Measurements from ENCODE around the gene DDX24. TPM values are rescaled to one million over a fixed set of nuclear protein-coding genes. Genes with fewer than 3 reads are reported as not detected.

The DDX24 gene, protein sequence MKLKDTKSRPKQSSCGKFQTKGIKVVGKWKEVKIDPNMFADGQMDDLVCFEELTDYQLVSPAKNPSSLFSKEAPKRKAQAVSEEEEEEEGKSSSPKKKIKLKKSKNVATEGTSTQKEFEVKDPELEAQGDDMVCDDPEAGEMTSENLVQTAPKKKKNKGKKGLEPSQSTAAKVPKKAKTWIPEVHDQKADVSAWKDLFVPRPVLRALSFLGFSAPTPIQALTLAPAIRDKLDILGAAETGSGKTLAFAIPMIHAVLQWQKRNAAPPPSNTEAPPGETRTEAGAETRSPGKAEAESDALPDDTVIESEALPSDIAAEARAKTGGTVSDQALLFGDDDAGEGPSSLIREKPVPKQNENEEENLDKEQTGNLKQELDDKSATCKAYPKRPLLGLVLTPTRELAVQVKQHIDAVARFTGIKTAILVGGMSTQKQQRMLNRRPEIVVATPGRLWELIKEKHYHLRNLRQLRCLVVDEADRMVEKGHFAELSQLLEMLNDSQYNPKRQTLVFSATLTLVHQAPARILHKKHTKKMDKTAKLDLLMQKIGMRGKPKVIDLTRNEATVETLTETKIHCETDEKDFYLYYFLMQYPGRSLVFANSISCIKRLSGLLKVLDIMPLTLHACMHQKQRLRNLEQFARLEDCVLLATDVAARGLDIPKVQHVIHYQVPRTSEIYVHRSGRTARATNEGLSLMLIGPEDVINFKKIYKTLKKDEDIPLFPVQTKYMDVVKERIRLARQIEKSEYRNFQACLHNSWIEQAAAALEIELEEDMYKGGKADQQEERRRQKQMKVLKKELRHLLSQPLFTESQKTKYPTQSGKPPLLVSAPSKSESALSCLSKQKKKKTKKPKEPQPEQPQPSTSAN
- 169 to 176 TPM (median 173 TPM) in 5 replicates for total RNA-seq (2022; extraction: Qiagen RNA extraction)

GRCh38 chr14:94080621-94081385 is at the start of gene DDX24, which contains the start of gene IFI27L1:
Gene DDX24, minus strand, starts transcription at chr14:94081202. Its CDS starts 1,460 bp downstream, at chr14:94079742.
Gene IFI27L1, plus strand, starts transcription at chr14:94081310. Its CDS starts 15,628 bp downstream, at chr14:94096938.

DNA sequence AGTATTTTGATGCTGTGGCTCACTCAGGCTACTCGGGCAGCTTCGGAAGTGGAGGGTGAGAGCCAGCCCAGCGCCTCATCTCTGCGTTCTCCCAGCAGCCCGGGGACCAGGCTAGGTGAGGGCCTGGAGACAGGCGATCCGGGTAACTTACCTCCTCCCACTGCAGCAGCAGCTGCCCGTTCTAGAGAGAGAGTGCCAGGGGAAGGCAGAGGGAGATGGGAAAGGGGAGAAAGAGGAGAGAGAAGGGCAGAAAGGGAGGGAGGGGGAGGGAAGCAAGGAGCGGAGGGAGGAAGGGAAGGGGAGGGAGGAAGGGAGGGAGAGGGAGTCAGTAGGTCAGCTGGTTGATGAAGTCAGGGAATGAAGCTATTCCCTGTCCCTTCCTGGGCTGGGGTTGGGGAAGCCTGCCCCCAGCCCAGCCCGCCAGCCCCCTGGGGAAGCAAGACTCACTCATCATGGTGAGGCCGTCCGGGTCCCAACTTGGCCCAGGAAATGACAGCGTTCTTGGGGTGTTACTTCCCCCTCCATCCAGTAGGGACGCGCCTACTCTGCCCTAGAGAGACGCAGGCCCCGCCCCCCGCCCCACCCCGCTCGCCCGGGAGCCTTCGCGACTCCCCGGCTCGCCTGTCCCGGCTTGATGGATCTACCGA is 48.2 kb upstream of the DDX24 start, which contains the start of gene IFI27L2:
TSS of gene IFI27L2 (minus strand) at position 494 of the 647 bp plus-strand sequence. CDS start at position 454, 40 bp downstream.

DNA sequence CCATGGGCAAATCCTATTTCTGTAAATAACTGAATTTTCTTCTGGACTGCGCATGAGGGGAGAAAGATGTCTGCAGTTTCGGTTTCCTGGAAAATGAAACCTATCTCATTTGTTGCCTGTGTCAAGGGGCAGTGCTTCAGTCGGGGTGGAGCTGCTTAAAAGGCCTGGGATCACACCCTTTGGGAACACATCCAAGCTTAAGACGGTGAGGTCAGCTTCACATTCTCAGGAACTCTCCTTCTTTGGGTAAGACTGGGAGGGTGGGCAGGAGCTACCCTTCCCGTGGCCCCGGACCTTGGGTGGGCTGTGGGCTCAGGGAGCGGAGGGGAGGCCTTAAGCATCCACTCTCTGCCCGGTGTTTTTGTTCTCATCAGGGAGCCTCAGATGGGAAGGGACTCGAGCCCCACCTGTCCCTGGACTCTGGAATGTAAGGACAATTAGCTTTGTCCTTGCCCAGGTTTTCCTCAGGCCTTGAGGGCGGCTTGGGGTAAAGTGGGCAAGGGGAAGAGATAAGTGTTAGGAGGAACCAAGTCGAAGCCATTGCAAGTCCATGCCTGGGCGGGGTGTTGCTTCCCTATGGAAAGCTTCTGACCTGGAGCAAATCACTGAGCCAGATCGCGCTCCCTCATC is 29.7 kb upstream of the DDX24 start, which contains the start of gene IFI27:
TSS of gene IFI27 (plus strand) at position 185 of the 630 bp plus-strand sequence.

DNA sequence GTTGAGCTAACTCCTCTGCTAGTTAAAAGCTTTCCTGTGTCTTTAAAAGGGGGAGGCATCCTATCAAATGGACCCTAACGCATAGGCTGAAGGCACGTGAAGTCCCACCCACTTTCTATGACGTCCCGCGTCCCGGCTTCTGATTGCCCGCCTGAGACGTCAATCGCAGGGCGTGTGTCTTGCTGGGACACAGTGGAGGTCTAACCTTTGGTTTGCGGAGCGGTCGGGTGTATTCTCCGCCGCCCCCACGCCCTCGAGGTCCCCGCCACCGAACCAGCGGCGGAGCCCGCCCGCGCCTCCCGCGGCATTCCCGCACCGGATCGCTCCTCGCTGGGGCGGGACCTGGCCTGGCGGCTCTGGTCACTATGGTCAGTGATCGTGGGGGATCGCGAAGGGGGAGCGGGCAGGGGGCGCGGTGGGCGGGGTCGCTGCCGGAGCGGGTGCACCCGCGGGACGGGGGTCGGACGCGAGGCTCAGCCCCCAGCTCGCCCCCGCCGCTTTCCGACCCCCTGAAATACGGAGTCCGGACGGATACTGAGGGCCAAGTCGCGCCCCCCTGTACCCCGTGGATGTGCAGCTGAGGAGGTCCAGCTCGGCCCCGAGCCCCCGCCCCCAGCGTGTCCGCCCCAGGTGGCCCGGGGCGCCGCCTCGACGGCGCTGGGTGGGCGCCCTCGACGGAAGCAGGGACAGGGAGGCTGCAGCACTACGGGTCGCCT is 54.7 kb downstream of the DDX24 start, which contains the start of gene OTUB2:
TSS of gene OTUB2 (plus strand) at position 168 of the 716 bp plus-strand sequence. CDS start at position 366, 198 bp downstream.

Other genes with a start within 250 kb of the DDX24 start
- not detected in 5 replicates for gene FAM181A, start 153.9 kb downstream of the DDX24 start, total RNA-seq (2022; extraction: Qiagen RNA extraction)
- 0.28 to 0.91 TPM (median 0.59 TPM) in 5 replicates for gene ASB2, start 104.6 kb downstream of the DDX24 start, total RNA-seq (2022; extraction: Qiagen RNA extraction)
- gene CCDC197, start 83.9 kb downstream of the DDX24 start, total RNA-seq (2022; extraction: Qiagen RNA extraction): not detected in 5 replicates
- gene OTUB2, start 54.9 kb downstream of the DDX24 start, total RNA-seq (2022; extraction: Qiagen RNA extraction): 2.7 to 3.9 TPM (median 3.0 TPM) in 5 replicates
- gene IFI27L1, start 108 bp upstream of the DDX24 start, total RNA-seq (2022; extraction: Qiagen RNA extraction): 18.8 to 21.4 TPM (median 19.4 TPM) in 5 replicates
- 0.40 to 1.6 TPM (median 1.3 TPM) in 5 replicates for gene IFI27, start 29.5 kb upstream of the DDX24 start, total RNA-seq (2022; extraction: Qiagen RNA extraction)
- gene IFI27L2, start 48.4 kb upstream of the DDX24 start, total RNA-seq (2022; extraction: Qiagen RNA extraction): 48.8 to 58.4 TPM (median 51.5 TPM) in 5 replicates
- 0.29 to 0.59 TPM (median 0.30 TPM) in 5 replicates for gene PPP4R4, start 93.1 kb upstream of the DDX24 start, total RNA-seq (2022; extraction: Qiagen RNA extraction)
- gene SERPINA10, start 212.1 kb upstream of the DDX24 start, total RNA-seq (2022; extraction: Qiagen RNA extraction): 0.05 TPM in 1 of 5 replicates, not detected in the others
- gene SERPINA6, start 242.1 kb upstream of the DDX24 start, total RNA-seq (2022; extraction: Qiagen RNA extraction): 0.92 to 1.4 TPM (median 1.2 TPM) in 5 replicates